ENCODE data around the gene NCCRP1. TPM values are rescaled to one million over a fixed set of nuclear protein-coding genes. Genes with fewer than 3 reads are reported as not detected.

NCCRP1 gene
- total RNA-seq, 2 experiments from 2014 or later, result not detected

GRCh38 chr19:39155741-39156140 is 41.0 kb upstream of the NCCRP1 start:
- Histone ChIP-seq H3K4me1 (ENCODE audit: insufficient read depth, low read length) (peaks cover 7% of the 10 kb centered on the region), H3K27me3 (ENCODE audit: control insufficient read depth in 1 of 2, insufficient read depth in 2 of 2, low read length in 2 of 2) (no peaks in the 10 kb centered on the region), H3K4me3 (ENCODE audit: low read length) (no peak overlapping the region), H3K9me3 (ENCODE audit: control insufficient read depth in 1 of 2, insufficient read depth in 1 of 2, low read length in 2 of 2) (no peaks in the 10 kb centered on the region), H3K27ac (ENCODE audit: low read depth in 1 of 2, low read length in 2 of 2) (no peak overlapping the region), H3K36me3 (ENCODE audit: insufficient read depth, low read length) (peaks cover 2% of the 10 kb centered on the region)
- no peak overlapping the region for H3K27ac Mint-ChIP-seq
- intact Hi-C loops (cut with DNase I, micrococcal nuclease), result no loop called here
- peaks cover 34% of the 10 kb centered on the region for H3K4me1 Mint-ChIP-seq (ENCODE audit: low read depth)
- POLR2A ChIA-PET, result no interaction called here
- ATAC-seq (ENCODE audit: poor library complexity) (no peak), DNase-seq (no peak)
- H3K4me3 Mint-ChIP-seq, result no peak overlapping the region
- TF ChIP-seq, protein P1, sequence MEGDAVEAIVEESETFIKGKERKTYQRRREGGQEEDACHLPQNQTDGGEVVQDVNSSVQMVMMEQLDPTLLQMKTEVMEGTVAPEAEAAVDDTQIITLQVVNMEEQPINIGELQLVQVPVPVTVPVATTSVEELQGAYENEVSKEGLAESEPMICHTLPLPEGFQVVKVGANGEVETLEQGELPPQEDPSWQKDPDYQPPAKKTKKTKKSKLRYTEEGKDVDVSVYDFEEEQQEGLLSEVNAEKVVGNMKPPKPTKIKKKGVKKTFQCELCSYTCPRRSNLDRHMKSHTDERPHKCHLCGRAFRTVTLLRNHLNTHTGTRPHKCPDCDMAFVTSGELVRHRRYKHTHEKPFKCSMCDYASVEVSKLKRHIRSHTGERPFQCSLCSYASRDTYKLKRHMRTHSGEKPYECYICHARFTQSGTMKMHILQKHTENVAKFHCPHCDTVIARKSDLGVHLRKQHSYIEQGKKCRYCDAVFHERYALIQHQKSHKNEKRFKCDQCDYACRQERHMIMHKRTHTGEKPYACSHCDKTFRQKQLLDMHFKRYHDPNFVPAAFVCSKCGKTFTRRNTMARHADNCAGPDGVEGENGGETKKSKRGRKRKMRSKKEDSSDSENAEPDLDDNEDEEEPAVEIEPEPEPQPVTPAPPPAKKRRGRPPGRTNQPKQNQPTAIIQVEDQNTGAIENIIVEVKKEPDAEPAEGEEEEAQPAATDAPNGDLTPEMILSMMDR (IDR thresholded peaks at IDR 0.05), result no peak
- no peaks in the 10 kb centered on the region for H3K9me3 Mint-ChIP-seq
- H3K36me3 Mint-ChIP-seq (ENCODE audit: low read depth), result no peaks in the 10 kb centered on the region
- no peaks in the 10 kb centered on the region for H3K27me3 Mint-ChIP-seq
- CTCF ChIA-PET, result no interaction called here

DNA sequence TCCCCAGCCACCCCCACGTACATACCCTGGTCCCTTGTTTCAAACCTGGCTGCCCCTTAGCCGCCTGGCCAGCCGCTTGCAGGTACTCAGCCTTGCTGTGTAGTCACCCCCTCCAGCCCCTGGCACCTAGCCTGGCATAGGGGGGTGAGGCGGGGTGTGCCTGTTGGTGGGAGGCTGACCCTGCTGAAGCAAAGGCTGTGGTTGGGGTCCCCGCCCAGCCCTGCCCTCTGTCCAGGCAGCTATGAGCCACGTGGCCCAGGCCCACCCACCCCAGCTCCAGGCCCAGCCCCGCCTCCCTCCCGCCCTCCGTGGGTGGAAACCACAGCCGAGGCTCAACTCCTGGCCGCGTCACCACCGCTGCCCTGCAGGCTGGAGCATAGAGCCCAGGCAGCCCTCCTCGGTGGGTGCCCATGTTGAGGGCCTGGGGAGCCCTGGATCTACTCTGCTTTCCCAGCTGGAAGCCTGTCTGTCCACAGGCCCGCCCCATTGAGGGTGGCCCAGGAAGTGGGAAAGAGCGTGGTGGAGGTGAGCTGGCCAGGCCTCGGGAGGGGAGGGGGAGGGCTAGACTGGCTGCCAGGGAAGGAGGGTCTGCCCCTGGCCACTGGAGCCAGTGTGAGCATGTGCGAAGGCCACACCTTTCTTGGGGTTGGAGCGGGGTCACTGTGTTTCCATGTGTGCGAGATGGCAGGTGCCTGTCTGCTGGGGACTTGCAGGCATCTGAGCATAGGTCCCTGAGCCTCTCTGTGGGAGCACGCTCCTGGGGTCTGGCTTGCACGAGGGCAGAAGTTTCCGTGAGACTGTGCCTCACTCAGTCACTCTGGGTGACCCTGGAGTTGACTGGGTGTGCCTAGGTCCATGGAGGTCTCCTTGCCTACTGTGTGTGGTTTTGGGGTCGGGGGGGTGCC is 40.2 kb upstream of the NCCRP1 start:
- H3K27me3 Mint-ChIP-seq, result no peaks in the 10 kb centered on the region
- ChIA-PET POLR2A (no interaction called here), CTCF (no interaction called here)
- Histone ChIP-seq H3K36me3 (ENCODE audit: insufficient read depth, low read length) (peaks cover 2% of the 10 kb centered on the region), H3K4me3 (ENCODE audit: low read length) (no peak overlapping the region), H3K27me3 (ENCODE audit: control insufficient read depth in 1 of 2, insufficient read depth in 2 of 2, low read length in 2 of 2) (no peaks in the 10 kb centered on the region), H3K9me3 (ENCODE audit: control insufficient read depth in 1 of 2, insufficient read depth in 1 of 2, low read length in 2 of 2) (no peaks in the 10 kb centered on the region), H3K27ac (ENCODE audit: low read depth in 1 of 2, low read length in 2 of 2) (no peak overlapping the region), H3K4me1 (ENCODE audit: insufficient read depth, low read length) (peaks cover 7% of the 10 kb centered on the region)
- no peak overlapping the region for H3K4me3 Mint-ChIP-seq
- no peaks in the 10 kb centered on the region for H3K9me3 Mint-ChIP-seq
- no peak overlapping the region for H3K27ac Mint-ChIP-seq
- intact Hi-C loops (cut with DNase I, micrococcal nuclease), result no loop called here
- DNase-seq, result no peak
- ATAC-seq (ENCODE audit: poor library complexity), result no peak
- peaks cover 36% of the 10 kb centered on the region for H3K4me1 Mint-ChIP-seq (ENCODE audit: low read depth)
- H3K36me3 Mint-ChIP-seq (ENCODE audit: low read depth), result no peaks in the 10 kb centered on the region
- TF ChIP-seq, protein P1 (IDR thresholded peaks at IDR 0.05), result no peak

DNA sequence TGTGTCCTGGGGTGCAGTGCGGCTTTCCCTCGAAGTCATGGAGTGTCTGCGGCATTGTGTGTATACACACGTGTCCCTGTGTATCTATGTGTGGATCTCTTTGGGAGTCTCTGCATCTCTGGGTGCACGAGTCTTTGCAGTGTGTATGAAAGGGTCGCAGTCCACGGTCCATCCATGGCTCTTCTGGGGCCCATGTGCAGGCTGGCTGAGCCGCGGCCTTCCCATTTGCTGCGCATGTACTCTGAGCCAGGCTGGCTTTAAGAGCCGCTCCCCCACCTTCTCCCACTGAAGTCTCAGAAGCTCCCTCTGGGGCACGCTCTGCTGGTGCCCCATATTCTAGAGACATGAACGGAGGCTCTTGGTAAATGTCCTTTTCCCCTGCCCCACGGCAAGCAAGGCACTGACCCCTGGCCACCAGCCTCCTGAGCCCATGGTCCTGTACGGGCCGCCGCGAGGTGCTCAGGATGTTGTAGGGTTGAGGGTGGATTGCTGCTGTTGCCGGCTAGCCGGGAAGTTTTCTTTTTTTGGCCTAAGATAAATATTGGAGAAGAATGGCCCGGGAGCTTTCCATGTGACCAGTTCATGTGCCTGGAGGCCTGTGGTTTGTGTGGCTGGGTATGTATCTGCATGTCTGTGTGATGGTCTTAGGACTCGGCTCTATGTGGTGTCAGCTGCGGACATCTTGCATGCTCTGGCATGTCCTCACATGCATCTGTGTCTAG is 39.3 kb upstream of the NCCRP1 start:
- TF ChIP-seq, protein P1 (IDR thresholded peaks at IDR 0.05), result no peak
- H3K4me1 Mint-ChIP-seq (ENCODE audit: low read depth), result peaks cover 37% of the 10 kb centered on the region
- Histone ChIP-seq H3K4me3 (ENCODE audit: low read length) (no peak overlapping the region), H3K4me1 (ENCODE audit: insufficient read depth, low read length) (peaks cover 7% of the 10 kb centered on the region), H3K27me3 (ENCODE audit: control insufficient read depth in 1 of 2, insufficient read depth in 2 of 2, low read length in 2 of 2) (no peaks in the 10 kb centered on the region), H3K9me3 (ENCODE audit: control insufficient read depth in 1 of 2, insufficient read depth in 1 of 2, low read length in 2 of 2) (no peaks in the 10 kb centered on the region), H3K27ac (ENCODE audit: low read depth in 1 of 2, low read length in 2 of 2) (no peak overlapping the region), H3K36me3 (ENCODE audit: insufficient read depth, low read length) (peaks cover 2% of the 10 kb centered on the region)
- no peaks in the 10 kb centered on the region for H3K9me3 Mint-ChIP-seq
- H3K36me3 Mint-ChIP-seq (ENCODE audit: low read depth), result no peaks in the 10 kb centered on the region
- intact Hi-C loops (cut with DNase I, micrococcal nuclease), result no loop called here
- CTCF ChIA-PET, result no interaction called here
- ATAC-seq (ENCODE audit: poor library complexity) (no peak), DNase-seq (no peak)
- POLR2A ChIA-PET, result no interaction called here
- H3K27ac Mint-ChIP-seq, result no peak overlapping the region
- no peak overlapping the region for H3K4me3 Mint-ChIP-seq
- H3K27me3 Mint-ChIP-seq, result no peaks in the 10 kb centered on the region

All from CD4-positive, alpha-beta T cell (primary cell).